BLaER1 (cell line): ENCODE results near the gene NADK.

Experiments
- H3K27ac ChIP-seq: shearing (Covaris generic); formaldehyde crosslinking; 2 replicates; pipeline ENCODE4 v1.8.1; 2022
- H3K27me3 ChIP-seq: shearing (Covaris generic); formaldehyde crosslinking; 2 replicates; pipeline ENCODE4 v1.8.1; 2022
- H3K36me3 ChIP-seq: shearing (Covaris generic); formaldehyde crosslinking; 2 replicates; pipeline ENCODE4 v1.8.1; 2022
- H3K4me1 ChIP-seq: shearing (Covaris generic); formaldehyde crosslinking; 2 replicates; pipeline ENCODE4 v1.8.1; 2022
- H3K4me2 ChIP-seq: shearing (Covaris generic); formaldehyde crosslinking; 2 replicates; pipeline ENCODE4 v1.8.1; 2022
- H3K4me3 ChIP-seq: shearing (Covaris generic); formaldehyde crosslinking; 2 replicates; pipeline ENCODE4 v1.8.1; 2022
- H3K9ac ChIP-seq: shearing (Covaris generic); formaldehyde crosslinking; 2 replicates; pipeline ENCODE4 v1.8.1; 2022
- H3K9me3 ChIP-seq: shearing (Covaris generic); formaldehyde crosslinking; 2 replicates; pipeline ENCODE4 v1.8.1; 2022
- H4K20me1 ChIP-seq: shearing (Covaris generic); formaldehyde crosslinking; 2 replicates; pipeline ENCODE4 v1.8.1; 2022
- Cebpa-rat ChIP-seq: shearing (Covaris generic); IDR thresholded peaks from 2 replicates; pipeline ENCODE4 v1.8.1; 2022

Gene NADK

DNA sequence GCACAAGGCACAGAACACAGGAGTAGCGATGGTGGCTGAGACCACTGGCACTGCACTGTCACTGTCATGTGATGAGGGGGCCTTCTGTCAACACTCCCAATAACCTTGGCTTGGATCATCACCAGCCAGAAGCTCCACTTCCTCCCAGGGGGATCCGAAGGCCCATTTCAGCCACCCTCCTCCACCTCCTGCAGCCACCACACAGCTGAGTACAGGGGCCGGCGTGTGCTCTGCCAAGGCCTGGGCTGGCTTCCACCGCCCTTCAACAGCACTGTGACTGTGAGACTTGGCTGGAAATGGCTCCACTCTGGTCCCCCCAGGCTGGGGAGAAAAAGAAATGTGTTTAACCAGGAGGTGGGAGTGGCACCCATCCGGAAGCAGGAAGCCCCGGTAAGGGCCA lies 9.9 kb upstream of the NADK start:
- Histone ChIP-seq H3K36me3 (peaks cover 87% of the 10 kb centered on the region), H3K27ac (peak overlapping the region; percentile 75), H3K4me2 (peak overlapping the region; percentile 89), H3K27me3 (no peaks in the 10 kb centered on the region), H3K4me1 (peaks cover 91% of the 10 kb centered on the region), H3K9me3 (no peaks in the 10 kb centered on the region), H4K20me1 (peaks cover 95% of the 10 kb centered on the region), H3K4me3 (peak overlapping the region; percentile 34), H3K9ac (peak overlapping the region; percentile 59)
- TF ChIP-seq Cebpa-rat, result no peak

DNA sequence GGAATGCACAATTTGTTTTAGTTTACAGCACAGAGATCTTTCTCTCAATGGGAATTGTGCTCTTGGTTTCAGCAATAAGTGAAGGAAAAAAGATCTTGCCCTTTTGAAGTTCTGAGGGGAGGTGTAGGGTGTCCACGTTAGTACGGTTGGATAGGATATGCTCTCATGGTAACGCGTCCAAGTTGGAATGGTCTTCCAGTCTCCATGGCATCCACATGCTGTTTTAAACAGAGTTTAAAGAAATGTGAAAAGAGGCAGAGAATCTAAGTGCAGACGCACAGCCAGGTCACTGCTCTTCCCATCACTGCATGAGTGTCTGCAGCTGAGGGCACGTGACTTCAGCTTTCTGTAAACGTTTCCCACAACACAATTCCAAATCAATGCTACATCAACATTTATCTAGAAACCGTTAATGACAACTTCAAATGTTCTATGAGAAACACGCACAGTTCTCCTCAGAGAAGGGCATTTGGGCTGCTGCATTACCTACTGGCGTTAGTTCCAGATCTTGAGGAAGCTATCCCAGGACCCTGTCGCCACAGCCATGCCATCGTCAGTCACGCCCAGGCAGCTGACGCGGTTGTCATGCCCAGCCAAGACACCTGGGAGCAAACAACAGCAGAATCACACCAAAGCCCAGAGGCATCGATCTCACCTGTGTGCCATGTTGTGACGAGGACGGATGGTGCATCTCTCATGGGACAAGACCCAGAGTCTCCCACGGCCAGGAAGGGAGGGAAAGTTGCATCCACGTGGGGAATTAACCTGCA lies 8.8 kb upstream of the NADK start:
- Histone ChIP-seq H3K9ac (peak overlapping the region; percentile 59; the same call in 1 of the 2 replicates), H4K20me1 (peaks cover 94% of the 10 kb centered on the region), H3K27ac (peak overlapping the region; percentile 75), H3K4me3 (no peak overlapping the region), H3K27me3 (no peaks in the 10 kb centered on the region), H3K4me1 (peaks cover 99% of the 10 kb centered on the region), H3K36me3 (peaks cover 76% of the 10 kb centered on the region), H3K9me3 (no peaks in the 10 kb centered on the region), H3K4me2 (peak overlapping the region; percentile 89)
- TF ChIP-seq Cebpa-rat, result no peak

DNA sequence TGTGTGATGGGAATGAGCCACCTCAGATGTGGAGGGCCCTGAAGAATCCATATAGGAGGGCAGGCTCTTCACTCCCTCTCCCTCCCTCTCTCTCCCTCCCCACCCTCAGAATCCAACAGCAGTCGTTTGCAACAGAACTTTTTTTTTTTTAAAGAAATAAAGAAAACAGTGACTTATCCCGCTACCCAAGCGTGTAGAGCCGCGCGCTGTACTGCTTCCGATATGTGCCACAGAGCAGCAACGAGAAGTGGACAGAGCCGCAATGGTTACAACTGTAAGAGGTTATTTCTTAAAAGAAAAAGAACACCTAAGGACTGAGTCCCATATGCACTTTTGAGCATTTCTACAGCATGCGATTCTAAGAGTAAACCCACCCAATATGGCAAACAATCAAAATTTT lies 7.4 kb upstream of the NADK start:
- Histone ChIP-seq H3K9ac (no peak overlapping the region), H3K4me3 (no peak overlapping the region), H4K20me1 (peaks cover 86% of the 10 kb centered on the region), H3K36me3 (peaks cover 62% of the 10 kb centered on the region), H3K4me1 (peaks cover 99% of the 10 kb centered on the region), H3K9me3 (no peaks in the 10 kb centered on the region), H3K27me3 (no peaks in the 10 kb centered on the region), H3K4me2 (peak overlapping the region; percentile 53), H3K27ac (no peak overlapping the region)
- TF ChIP-seq Cebpa-rat, result no peak

DNA sequence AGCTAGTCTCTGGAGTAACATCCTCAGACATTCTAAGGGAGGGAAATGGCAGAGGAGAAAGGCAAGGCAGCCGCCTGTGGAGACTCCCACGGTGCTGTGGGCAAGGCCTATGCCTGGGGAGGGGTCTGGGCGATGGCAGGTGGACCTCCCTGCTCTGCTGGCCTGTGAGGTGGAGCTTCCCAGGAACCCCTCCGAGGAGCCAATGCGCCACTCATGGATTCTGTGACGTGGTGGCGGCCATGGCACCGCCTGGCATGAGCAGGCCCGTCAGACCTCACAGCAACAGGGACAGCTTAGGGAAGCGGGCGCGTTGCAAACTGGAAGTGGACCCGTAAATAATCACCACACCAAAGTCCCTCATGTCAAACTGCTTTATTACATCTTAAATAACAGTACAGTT lies 6.7 kb upstream of the NADK start:
- H3K27ac ChIP-seq, result peak overlapping the region; percentile 36; the same call in 1 of the 2 replicates

DNA sequence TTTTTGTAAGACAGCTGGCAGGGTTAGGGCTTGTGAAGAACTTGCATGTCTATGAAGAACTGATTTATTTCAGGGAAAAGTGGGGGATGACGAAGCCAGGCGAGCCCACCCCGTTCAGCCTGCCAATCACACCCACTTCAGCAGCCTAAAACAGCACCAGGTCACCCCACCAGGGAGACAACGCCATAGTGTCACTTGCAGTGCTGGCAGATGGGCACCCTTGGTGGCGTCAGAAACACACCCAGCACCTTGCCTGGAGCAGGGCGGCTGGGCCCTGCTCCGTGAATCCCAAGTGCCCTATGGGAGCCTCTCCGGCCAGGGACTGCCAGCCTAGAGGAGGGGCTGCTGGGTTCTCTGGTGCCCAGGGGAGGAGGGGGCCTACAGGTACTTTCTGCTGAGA lies 5.0 kb upstream of the NADK start:
- Histone ChIP-seq H3K36me3 (peaks cover 39% of the 10 kb centered on the region), H3K27me3 (no peaks in the 10 kb centered on the region), H3K4me1 (peaks cover 94% of the 10 kb centered on the region), H3K4me2 (peak overlapping the region; percentile 97), H3K9ac (peak overlapping the region; percentile 62), H3K4me3 (peak overlapping the region; percentile 4; the same call in 1 of the 2 replicates), H3K27ac (peak overlapping the region; percentile 100), H3K9me3 (no peaks in the 10 kb centered on the region), H4K20me1 (peaks cover 62% of the 10 kb centered on the region)
- no peak for TF ChIP-seq Cebpa-rat

More for the DNA sequence above, 6.7 kb upstream of the NADK start:
- H3K36me3 ChIP-seq, result peaks cover 55% of the 10 kb centered on the region
- H3K27me3 ChIP-seq, result no peaks in the 10 kb centered on the region
- no peak overlapping the region for H3K4me3 ChIP-seq
- peak overlapping the region; percentile 53 for H3K4me2 ChIP-seq
- H3K9me3 ChIP-seq, result no peaks in the 10 kb centered on the region
- H3K4me1 ChIP-seq, result peaks cover 99% of the 10 kb centered on the region
- no peak overlapping the region for H3K9ac ChIP-seq
- H4K20me1 ChIP-seq, result peaks cover 78% of the 10 kb centered on the region
- no peak for TF ChIP-seq Cebpa-rat

DNA sequence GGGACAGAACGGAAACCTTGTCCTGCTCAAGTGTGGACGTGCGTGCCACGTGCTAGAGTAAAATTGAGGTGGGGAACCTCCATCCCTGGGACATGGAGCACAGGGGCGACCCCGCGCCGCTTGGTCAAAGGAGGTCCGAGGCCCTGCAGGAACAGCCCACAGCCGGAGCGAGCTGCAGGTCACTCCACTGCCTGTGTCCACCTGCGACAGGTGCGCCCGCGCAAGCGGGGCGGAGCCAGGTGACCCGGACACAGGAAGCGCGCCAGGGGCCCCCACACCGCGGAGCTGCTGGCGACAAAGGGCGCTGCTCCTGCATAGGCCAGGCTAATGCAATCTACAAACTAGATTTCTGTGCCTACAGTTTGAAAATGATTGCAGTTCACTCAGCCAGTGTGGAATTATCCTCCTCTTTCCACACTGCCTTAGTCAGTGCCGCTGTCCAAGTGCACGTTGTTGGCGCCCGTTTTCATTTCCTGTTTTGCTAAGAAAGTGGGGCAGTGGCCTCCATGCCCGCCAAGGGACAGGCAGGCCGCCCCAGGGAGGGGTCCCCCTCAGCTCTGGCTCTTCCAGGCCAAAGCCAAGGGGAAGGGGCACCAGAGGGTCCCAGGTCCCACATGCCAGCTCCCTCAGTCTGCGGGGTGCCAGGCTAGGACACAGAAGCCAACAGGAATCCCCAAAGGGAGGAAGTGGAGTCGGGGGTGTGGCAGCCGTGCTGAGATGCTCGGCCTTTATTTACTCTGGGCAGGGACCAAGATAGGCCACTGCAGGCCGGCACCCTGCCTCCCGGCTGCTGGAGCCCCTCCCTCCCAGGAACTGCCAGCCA lies 4.3 kb upstream of the NADK start:
- peak overlapping the region; percentile 97 for H3K4me2 ChIP-seq
- TF ChIP-seq Cebpa-rat, result no peak
- H3K4me1 ChIP-seq, result peaks cover 87% of the 10 kb centered on the region
- H3K9ac ChIP-seq, result peak overlapping the region; percentile 62
- H3K27me3 ChIP-seq, result no peaks in the 10 kb centered on the region
- H3K9me3 ChIP-seq, result no peaks in the 10 kb centered on the region
- H3K4me3 ChIP-seq, result peak overlapping the region; percentile 4; the same call in 1 of the 2 replicates
- H3K36me3 ChIP-seq, result peaks cover 32% of the 10 kb centered on the region
- H3K27ac ChIP-seq, result peak overlapping the region; percentile 100
- peaks cover 55% of the 10 kb centered on the region for H4K20me1 ChIP-seq

DNA sequence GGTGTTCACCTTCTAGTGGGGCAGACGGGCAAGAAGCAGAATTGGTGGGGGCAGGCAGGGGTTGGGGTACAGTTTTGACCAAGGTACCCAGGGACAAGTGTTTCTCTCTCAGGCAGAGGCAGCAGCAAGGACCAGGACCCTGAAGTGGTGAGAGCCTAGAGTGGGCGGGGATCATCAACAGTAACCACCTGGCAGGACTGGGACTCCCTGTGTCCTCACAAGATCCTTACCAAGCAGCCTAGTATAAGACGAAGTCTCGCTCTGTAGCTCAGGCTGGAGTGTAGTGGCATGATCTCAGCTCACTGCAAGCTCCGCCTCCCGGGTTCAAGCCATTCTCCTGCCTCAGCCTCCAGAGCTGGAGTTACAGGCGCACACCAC lies 3.2 kb upstream of the NADK start:
- Histone ChIP-seq H3K9ac (peak overlapping the region; percentile 100; the same call in 1 of the 2 replicates), H3K36me3 (peaks cover 21% of the 10 kb centered on the region), H4K20me1 (peaks cover 54% of the 10 kb centered on the region), H3K9me3 (no peaks in the 10 kb centered on the region), H3K27ac (peak overlapping the region; percentile 100), H3K4me1 (peaks cover 85% of the 10 kb centered on the region), H3K27me3 (no peaks in the 10 kb centered on the region), H3K4me3 (no peak overlapping the region), H3K4me2 (peak overlapping the region; percentile 97)
- TF ChIP-seq Cebpa-rat, result no peak

DNA sequence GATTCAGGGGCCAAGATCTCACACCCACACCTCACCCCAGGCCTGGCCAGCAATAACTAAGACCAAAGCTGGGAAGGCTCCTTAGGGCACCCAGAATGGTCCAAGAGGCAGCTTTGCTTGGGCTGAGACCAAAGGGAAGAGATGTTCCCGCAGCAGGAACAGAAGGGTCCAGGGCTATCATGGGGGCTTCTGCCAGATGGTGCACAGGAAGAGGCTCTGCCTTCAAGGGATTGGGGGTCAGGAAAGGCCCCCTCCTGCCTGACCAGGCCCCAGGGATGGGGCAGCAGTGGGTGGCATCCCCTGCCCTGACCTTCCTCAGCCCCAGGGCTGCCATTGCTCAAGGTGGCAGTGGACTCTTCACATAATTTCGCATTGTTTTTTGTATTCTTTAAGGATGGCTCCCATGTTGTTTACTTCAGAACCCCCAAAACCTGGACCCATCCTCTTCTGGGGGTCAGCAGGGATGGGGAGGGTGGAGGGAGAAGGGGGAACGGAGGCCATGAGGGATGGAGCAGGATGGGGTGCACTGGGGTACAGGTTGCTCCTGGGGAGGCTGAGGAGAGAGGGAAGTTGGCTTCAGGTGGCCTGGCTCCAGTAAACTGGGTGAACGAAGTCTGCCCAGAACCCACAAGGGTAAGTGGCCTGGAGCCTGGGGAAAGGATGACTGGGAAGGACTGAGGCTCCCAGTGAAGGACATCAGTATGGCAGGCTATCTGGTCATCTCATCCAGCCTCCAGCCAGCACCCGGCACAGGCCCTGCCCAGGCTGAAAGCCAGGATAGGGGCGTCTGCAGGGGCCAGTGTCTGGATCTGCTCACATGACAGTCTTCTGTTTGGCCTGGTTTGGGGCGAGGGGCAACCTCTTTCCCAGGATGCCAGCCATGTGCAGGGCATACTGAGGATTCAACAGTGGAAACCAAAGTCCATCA lies 2.6 kb upstream of the NADK start:
- H3K4me1 ChIP-seq, result peaks cover 85% of the 10 kb centered on the region
- TF ChIP-seq Cebpa-rat, result peak; percentile 34; the same call in 1 of the 2 replicates
- peak overlapping the region; percentile 100 for H3K27ac ChIP-seq
- H3K9me3 ChIP-seq, result no peaks in the 10 kb centered on the region
- peak overlapping the region; percentile 97 for H3K4me2 ChIP-seq
- H3K36me3 ChIP-seq, result peaks cover 14% of the 10 kb centered on the region
- H3K4me3 ChIP-seq, result no peak overlapping the region
- peaks cover 54% of the 10 kb centered on the region for H4K20me1 ChIP-seq
- H3K27me3 ChIP-seq, result no peaks in the 10 kb centered on the region
- H3K9ac ChIP-seq, result peak overlapping the region; percentile 100
